ENCODE results near the gene NOTO. TPM values are rescaled to one million over a fixed set of nuclear protein-coding genes. Genes with fewer than 3 reads are reported as not detected.

NOTO gene
- total and polyA plus RNA-seq, 2 of the 8 experiments (the other 6 are each of a cell fraction or from before 2014, with no cell fraction given), result 0.33 to 0.54 TPM

DNA sequence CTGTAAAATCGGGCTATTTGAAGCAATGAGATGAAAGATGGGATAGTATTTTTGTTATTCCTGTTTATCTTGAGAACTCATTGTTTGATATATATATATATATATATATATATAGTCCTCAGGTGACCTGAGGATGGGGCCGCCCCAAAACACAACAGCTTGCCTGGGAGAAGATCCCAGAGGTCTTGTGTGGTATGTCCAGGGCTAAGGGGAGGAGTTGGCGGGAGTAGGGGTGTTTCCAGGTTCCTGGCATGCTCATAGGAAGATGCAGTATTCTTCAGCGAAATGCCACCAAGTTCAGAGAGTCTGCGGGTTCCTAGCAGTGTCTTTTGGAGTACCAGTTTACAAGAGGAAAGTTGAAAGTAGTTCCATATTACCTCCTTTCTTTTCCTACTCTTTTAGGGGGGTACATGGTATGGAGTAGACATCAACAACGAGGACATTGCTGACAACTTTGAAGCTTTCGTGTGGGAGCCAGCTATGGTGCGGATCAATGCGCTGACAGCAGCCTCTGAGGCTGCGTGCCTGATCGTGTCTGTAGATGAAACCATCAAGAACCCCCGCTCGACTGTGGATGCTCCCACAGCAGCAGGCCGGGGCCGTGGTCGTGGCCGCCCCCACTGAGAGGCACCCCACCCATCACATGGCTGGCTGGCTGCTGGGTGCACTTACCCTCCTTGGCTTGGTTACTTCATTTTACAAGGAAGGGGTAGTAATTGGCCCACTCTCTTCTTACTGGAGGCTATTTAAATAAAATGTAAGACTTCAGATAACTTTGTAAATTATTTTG lies 50.1 kb downstream of the NOTO start:
- CTCF ChIA-PET (ENCODE audit: partially characterized antibody), result interaction anchor here (0.8 to 2.6 kb wide), 5 partner anchors 8 to 40 kb away, joined by 3 to 16 read pairs (median 3); no protein-coding TSS in a partner anchor
- FAIRE-seq (no peak), DNase-seq (ENCODE audit: low read depth in 1 of 2, low spot score in 2 of 2) (no peak)
- Histone ChIP-seq H2BK15ac (ENCODE audit: low read length) (no peak overlapping the region), H3K4me1 (replicated peaks in 1 of 4; ENCODE audit: control insufficient read depth in 3 of 4, insufficient read depth in 4 of 4, low read length in 3 of 4) (peaks cover 0 to 7% (median 1%) of the 10 kb centered on the region in 4 experiments; a peak in 2 of 7 replicates), H2BK12ac (ENCODE audit: low read depth, low read length) (no peak overlapping the region), H3K56ac (replicated peaks; ENCODE audit: insufficient read length, low read depth, low read length) (no peak overlapping the region), H3K9ac (replicated peaks in 1 of 4; ENCODE audit: extremely low read depth in 1 of 4, low read depth in 3 of 4, low read length in 3 of 4) (no peak overlapping the region), H3K79me1 (ENCODE audit: low read depth, low read length) (peaks cover 2% of the 10 kb centered on the region; the same call in 1 of the 2 replicates), H2BK20ac (ENCODE audit: low read length) (no peak overlapping the region), H3K23ac (ENCODE audit: insufficient read length) (no peak overlapping the region), H3K79me2 (ENCODE audit: control insufficient read depth in 1 of 2, insufficient read depth in 2 of 2, low read length in 2 of 2) (no peaks in the 10 kb centered on the region), H4K8ac (ENCODE audit: extremely low read depth, insufficient read depth, low read length) (no peak overlapping the region), H3K27me3 (replicated peaks in 1 of 4; ENCODE audit: control insufficient read depth in 3 of 4, extremely low read depth in 1 of 4, insufficient read depth in 3 of 4, low read length in 3 of 4) (no peaks in the 10 kb centered on the region), H3K23me2 (ENCODE audit: low read depth, low read length) (no peaks in the 10 kb centered on the region), H4K91ac (replicated peaks; ENCODE audit: insufficient read length, low read length) (no peak overlapping the region), H3K36me3 (ENCODE audit: control insufficient read depth in 2 of 4, insufficient read depth in 4 of 4, low read length in 3 of 4) (peaks cover 38 to 73% (median 54%) of the 10 kb centered on the region in 4 experiments), H3K4me2 (ENCODE audit: insufficient read depth in 1 of 2, low read depth in 2 of 2, low read length in 2 of 2) (no peak overlapping the region), H3K4ac (replicated peaks; ENCODE audit: insufficient read length, low read depth, low read length) (no peak overlapping the region), H3K27ac (ENCODE audit: low read depth, low read length) (no peak overlapping the region), H4K5ac (ENCODE audit: insufficient read length, low read depth, low read length) (no peak overlapping the region), H3K4me3 (ENCODE audit: extremely low read depth in 1 of 4, insufficient read depth in 2 of 4, low read depth in 3 of 4, low read length in 4 of 4) (no peak overlapping the region), H2AK5ac (ENCODE audit: low read depth, low read length) (no peak overlapping the region), H3K9me3 (ENCODE audit: insufficient read depth in 2 of 2, low read depth in 1 of 2, low read length in 1 of 2) (no peaks in the 10 kb centered on the region), H4K20me1 (replicated peaks in 1 of 2; ENCODE audit: control insufficient read depth in 1 of 2, insufficient read depth in 2 of 2, low read length in 2 of 2) (peaks cover 11 to 28% of the 10 kb centered on the region in 2 experiments), H2AFZ (ENCODE audit: low read length) (no peak overlapping the region), H3K14ac (ENCODE audit: insufficient read length) (no peak overlapping the region), H3K18ac (ENCODE audit: extremely low read depth, low read length) (no peak overlapping the region), H2BK5ac (ENCODE audit: low read depth, low read length) (no peak overlapping the region), H2BK120ac (replicated peaks; ENCODE audit: low read depth, low read length) (no peak overlapping the region)
- TF ChIP-seq KDM4A (IDR thresholded peaks at IDR 0.05; ENCODE audit: low read depth, low read length, severe bottlenecking) (no peak), RNF2 (IDR thresholded peaks at IDR 0.05; ENCODE audit: borderline replicate concordance, low read depth, low read length, missing control alignments, poor library complexity, severe bottlenecking) (no peak), BRCA1 (IDR thresholded peaks at IDR 0.05; ENCODE audit: low read depth, low read length) (no peak)
- 95% methylated on average over 17 of the region's 17 CpGs; no CpG with 5 or more reads in 1 of the 2 experiments for WGBS, 2 experiments (ENCODE audit: extremely low coverage in 1 of 2, insufficient coverage in 1 of 2, insufficient read length in 1 of 2, insufficient replicate concordance in 2 of 2, low coverage in 1 of 2, low lambda C conversion rate in 2 of 2, missing lambda C conversion rate in 1 of 2)
- POLR2A ChIA-PET (ENCODE audit: partially characterized antibody), result interaction anchor here (1.1 to 6.5 kb wide), 8 partner anchors 8 to 35 kb away, joined by 3 to 105 read pairs (median 4); partner anchors contain the start of genes CCT7 and PRADC1

All from H1 (cell line).